ENCODE measurements around the gene CYP11A1. TPM values are rescaled to one million over a fixed set of nuclear protein-coding genes. Genes with fewer than 3 reads are reported as not detected.

Gene CYP11A1
- total RNA-seq, 2 donors from 2014 or later = not detected

GRCh38 chr15:74403991-74404563 is 36.6 kb upstream of the CYP11A1 start:
- no peak overlapping the region for H3K4me3 ChIP-seq
- DNase-seq (ENCODE audit: low spot score) (no peak), ATAC-seq (ENCODE audit: insufficient number of reproducible peaks, low FRiP score, low read depth) (no peak)
- no peaks in the 10 kb centered on the region for H3K27me3 ChIP-seq (replicated peaks; ENCODE audit: insufficient read depth)
- H3K9me3 ChIP-seq = no peaks in the 10 kb centered on the region
- no peaks in the 10 kb centered on the region for H3K36me3 ChIP-seq
- peaks cover 0 to 2% of the 10 kb centered on the region in 2 donors for H3K4me1 ChIP-seq (ENCODE audit: control insufficient read depth in 1 of 2, low read depth in 2 of 2)
- no peak overlapping the region for H3K27ac ChIP-seq
- TF ChIP-seq, protein P1, sequence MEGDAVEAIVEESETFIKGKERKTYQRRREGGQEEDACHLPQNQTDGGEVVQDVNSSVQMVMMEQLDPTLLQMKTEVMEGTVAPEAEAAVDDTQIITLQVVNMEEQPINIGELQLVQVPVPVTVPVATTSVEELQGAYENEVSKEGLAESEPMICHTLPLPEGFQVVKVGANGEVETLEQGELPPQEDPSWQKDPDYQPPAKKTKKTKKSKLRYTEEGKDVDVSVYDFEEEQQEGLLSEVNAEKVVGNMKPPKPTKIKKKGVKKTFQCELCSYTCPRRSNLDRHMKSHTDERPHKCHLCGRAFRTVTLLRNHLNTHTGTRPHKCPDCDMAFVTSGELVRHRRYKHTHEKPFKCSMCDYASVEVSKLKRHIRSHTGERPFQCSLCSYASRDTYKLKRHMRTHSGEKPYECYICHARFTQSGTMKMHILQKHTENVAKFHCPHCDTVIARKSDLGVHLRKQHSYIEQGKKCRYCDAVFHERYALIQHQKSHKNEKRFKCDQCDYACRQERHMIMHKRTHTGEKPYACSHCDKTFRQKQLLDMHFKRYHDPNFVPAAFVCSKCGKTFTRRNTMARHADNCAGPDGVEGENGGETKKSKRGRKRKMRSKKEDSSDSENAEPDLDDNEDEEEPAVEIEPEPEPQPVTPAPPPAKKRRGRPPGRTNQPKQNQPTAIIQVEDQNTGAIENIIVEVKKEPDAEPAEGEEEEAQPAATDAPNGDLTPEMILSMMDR (IDR thresholded peaks at IDR 0.05) = no peak

- Histone ChIP-seq H3K36me3 (no peaks in the 10 kb centered on the region), H3K27me3 (replicated peaks; ENCODE audit: insufficient read depth) (no peaks in the 10 kb centered on the region), H3K4me1 (ENCODE audit: control insufficient read depth in 1 of 2, low read depth in 2 of 2) (peaks cover 0 to 2% of the 10 kb centered on the region in 2 donors), H3K4me3 (no peak overlapping the region), H3K27ac (no peak overlapping the region), H3K9me3 (no peaks in the 10 kb centered on the region)
- no peak for DNase-seq (ENCODE audit: low spot score)
- ATAC-seq (ENCODE audit: insufficient number of reproducible peaks, low FRiP score, low read depth) = no peak
- TF ChIP-seq, protein P1 (IDR thresholded peaks at IDR 0.05) = no peak
Measured at GRCh38 chr15:74403588-74403919, 36.1 kb upstream of the CYP11A1 start.

DNA sequence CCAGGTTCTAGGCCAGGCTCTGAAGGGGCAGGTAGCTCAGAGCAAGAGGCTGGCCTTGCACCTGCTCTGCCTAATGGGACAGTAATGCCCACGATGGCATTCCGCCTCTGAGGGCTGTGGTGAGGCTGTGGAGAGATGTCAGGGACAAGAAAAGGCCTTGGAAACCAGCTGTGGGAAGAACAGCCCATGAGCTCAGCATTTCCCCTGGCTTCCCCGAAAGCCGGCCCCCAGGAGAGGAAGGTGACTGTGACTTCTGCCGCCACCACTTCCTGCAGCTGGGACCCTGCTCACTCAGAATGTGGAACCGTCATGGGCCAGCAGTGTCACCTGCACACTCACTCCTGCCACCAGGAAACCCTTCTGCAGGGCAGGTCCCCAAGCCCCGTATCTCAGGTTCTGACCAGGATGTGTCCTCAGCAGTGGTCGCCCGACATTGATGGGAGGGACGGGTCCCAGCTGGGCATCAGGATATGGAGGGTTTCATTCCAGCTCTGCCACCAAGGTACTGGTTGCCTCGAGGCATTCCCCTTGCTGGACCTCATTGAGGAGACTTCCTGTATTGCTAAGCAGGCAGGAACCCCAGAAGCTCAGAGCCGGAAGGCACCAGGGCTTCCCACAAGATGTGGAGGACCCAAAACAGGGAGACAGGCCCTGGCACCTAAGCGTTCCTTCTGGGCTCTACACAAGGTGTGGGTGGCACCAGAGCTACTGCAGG is 35.6 kb upstream of the CYP11A1 start:
- Histone ChIP-seq H3K27ac (no peak overlapping the region), H3K4me1 (ENCODE audit: control insufficient read depth in 1 of 2, low read depth in 2 of 2) (peaks cover 0 to 2% of the 10 kb centered on the region in 2 donors), H3K4me3 (no peak overlapping the region), H3K36me3 (no peaks in the 10 kb centered on the region), H3K9me3 (no peaks in the 10 kb centered on the region), H3K27me3 (replicated peaks; ENCODE audit: insufficient read depth) (no peaks in the 10 kb centered on the region)
- DNase-seq (ENCODE audit: low spot score) (no peak), ATAC-seq (ENCODE audit: insufficient number of reproducible peaks, low FRiP score, low read depth) (no peak)
- TF ChIP-seq, protein P1 (IDR thresholded peaks at IDR 0.05) = no peak

DNA sequence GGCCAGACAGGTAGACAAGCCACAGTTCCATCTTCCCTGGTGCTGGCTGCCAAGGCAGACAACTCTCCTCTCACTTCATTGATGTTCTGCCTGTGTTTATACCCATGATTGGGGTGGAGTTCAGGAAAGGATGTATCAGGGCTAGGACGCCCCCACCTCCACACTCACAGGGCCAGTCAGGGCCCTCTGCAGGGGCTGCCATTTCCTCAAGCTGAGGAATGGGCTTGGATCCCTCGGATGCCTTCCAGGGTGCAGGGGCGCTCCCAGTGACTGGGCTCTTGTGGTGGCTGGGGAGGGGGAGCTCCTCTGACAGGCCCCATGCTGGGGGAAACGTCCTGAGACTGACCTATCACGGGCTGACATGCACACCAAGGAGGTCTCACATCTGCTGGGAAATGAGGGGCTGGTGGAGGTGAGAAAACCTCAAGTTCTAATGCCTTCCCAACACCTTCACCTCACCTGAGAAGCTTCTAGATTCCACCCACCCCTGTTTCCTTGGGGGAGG is 34.9 kb upstream of the CYP11A1 start:
- TF ChIP-seq, protein P1 (IDR thresholded peaks at IDR 0.05) = no peak
- H3K27me3 ChIP-seq (replicated peaks; ENCODE audit: insufficient read depth) = no peaks in the 10 kb centered on the region
- no peak for DNase-seq (ENCODE audit: low spot score)
- peaks cover 0 to 2% of the 10 kb centered on the region in 2 donors for H3K4me1 ChIP-seq (ENCODE audit: control insufficient read depth in 1 of 2, low read depth in 2 of 2)
- H3K9me3 ChIP-seq = no peaks in the 10 kb centered on the region
- H3K27ac ChIP-seq = no peak overlapping the region
- ATAC-seq (ENCODE audit: insufficient number of reproducible peaks, low FRiP score, low read depth) = no peak
- H3K4me3 ChIP-seq = no peak overlapping the region
- H3K36me3 ChIP-seq = no peaks in the 10 kb centered on the region

DNA sequence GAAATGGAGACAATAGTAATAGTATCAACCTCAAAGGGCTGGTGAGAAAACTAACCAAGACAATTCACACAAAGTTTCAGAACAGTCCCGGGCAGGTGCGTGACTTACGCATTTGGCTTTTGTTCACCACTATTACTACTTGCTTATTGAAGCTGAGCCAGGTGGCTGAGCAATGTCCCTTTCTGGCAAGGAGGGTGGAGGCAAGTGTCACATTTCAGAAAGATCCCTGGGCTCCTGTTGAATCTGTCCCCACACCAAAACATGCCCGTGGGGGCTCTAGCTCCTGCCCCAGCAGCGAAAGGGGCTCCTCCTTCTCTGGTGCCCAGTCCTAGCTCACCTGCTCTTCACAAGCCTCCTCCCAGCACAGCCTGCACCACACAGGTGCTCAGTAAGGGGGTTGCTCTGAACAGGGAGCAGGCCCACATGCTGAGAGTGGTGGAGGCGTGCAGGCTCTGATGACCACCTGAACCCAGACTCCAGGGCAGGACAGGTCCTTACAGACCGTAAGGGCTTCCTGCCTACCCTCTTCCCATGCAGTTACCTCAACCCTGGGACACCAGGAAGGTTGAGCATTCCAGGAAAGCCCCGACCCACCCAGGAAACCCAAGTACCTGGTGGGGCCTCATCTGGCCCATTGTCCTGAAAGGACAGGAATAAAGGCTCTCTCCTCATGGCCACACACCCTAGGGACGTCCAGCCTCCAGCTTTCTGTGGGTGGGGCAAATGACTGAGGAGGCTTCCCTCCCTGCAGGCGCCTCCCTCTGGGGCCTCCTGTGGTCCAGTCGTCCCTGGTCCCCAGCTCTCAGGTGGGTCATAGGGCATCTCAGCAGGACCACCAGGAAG is 33.7 kb upstream of the CYP11A1 start:
- no peak overlapping the region for H3K4me3 ChIP-seq
- no peaks in the 10 kb centered on the region for H3K36me3 ChIP-seq
- DNase-seq (ENCODE audit: low spot score) = no peak
- no peak overlapping the region for H3K27ac ChIP-seq
- TF ChIP-seq, protein P1 (IDR thresholded peaks at IDR 0.05) = no peak
- ATAC-seq (ENCODE audit: insufficient number of reproducible peaks, low FRiP score, low read depth) = no peak
- no peaks in the 10 kb centered on the region for H3K9me3 ChIP-seq
- no peaks in the 10 kb centered on the region for H3K27me3 ChIP-seq (replicated peaks; ENCODE audit: insufficient read depth)
- H3K4me1 ChIP-seq (ENCODE audit: control insufficient read depth in 1 of 2, low read depth in 2 of 2) = peaks cover 0 to 2% of the 10 kb centered on the region in 2 donors
